Measurements from ENCODE around the gene AUTS2. TPM values are rescaled to one million over a fixed set of nuclear protein-coding genes. Genes with fewer than 3 reads are reported as not detected.

AUTS2 gene
- total RNA-seq, 1 experiment from 2014 or later = 256 TPM

DNA sequence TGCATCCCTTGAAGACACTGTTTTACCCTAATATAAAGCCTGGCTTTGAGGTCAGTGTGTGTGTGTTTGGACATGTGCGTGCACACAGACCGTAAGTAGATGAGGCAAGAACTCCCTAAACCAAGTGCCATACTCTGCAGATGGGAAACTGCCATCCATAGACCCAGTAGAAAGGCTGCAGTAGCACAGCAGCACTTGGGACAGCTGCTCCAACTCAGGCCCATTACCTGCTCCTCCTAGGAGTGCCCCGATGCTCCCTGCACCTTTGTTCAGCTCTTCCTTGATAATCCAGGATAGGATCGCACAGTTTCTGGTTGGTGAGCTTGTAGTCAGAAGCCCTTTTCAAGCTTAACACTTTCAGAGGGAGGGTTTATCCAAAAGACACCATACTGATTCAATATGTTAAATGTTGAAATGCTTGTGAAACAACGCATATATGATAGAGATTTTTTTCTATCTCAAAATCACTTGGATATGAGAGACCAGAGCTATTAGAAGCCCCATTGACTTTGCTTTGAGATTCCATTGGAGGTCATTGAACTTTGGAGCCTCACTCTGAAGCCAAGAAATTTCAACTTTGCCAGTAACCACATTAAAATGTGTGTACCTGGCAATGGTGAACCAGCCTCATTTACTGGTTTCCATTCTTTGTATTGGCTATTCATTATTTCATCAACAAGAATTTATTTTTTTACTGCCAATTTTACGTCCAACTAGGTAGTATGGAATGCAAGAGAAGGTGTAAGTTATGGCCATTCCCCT, 776.7 kb downstream of the AUTS2 start:
- Mint-ChIP-seq H3K4me3 (no peak overlapping the region), H3K4me1 (peaks cover 6 to 9% of the 10 kb centered on the region in 2 experiments), H3K27me3 (ENCODE audit: low read depth) (no peaks in the 10 kb centered on the region), H3K9me3 (no peaks in the 10 kb centered on the region), H3K27ac (no peak overlapping the region), H3K36me3 (ENCODE audit: insufficient read depth in 1 of 3, low read depth in 3 of 3) (no peaks in the 10 kb centered on the region)
- no peak overlapping the region for H3K23ac ChIP-seq (ENCODE audit: insufficient read length, low read depth, low read length)
- no peak overlapping the region for H4K8ac ChIP-seq (replicated peaks; ENCODE audit: insufficient read length, low read depth, low read length)
- no peaks in the 10 kb centered on the region for H4K20me1 ChIP-seq (ENCODE audit: control insufficient read depth, insufficient read depth, insufficient read length)
- H3K9me3 ChIP-seq (ENCODE audit: control insufficient read depth, low read depth, low read length) = no peaks in the 10 kb centered on the region
- DNase-seq = no peak
- no peaks in the 10 kb centered on the region for H3K23me2 ChIP-seq (ENCODE audit: insufficient read length, low read depth, low read length, poor library complexity, severe bottlenecking)
- H3K79me1 ChIP-seq (ENCODE audit: insufficient read depth, low read depth, low read length, poor library complexity, severe bottlenecking) = no peaks in the 10 kb centered on the region
- no CpG with 5 or more reads among the region's 6 CpGs for WGBS (ENCODE audit: extremely low coverage, insufficient read length, low lambda C conversion rate)
- H4K91ac ChIP-seq (ENCODE audit: insufficient read length, low read depth, low read length) = no peak overlapping the region
- no peak overlapping the region for H2BK12ac ChIP-seq (ENCODE audit: insufficient read length, low read depth, low read length)
- H2BK20ac ChIP-seq (ENCODE audit: low read depth, low read length, poor library complexity, severe bottlenecking) = no peak overlapping the region
- no peaks in the 10 kb centered on the region for H3K79me2 ChIP-seq (ENCODE audit: insufficient read depth, low read length)
- no peak overlapping the region for H2BK5ac ChIP-seq (ENCODE audit: insufficient read length, low read length)
- no peak overlapping the region for H3K56ac ChIP-seq (ENCODE audit: insufficient read length, low read depth, low read length)
- H3K18ac ChIP-seq (ENCODE audit: insufficient read length, low read depth, low read length) = peak overlapping the region; percentile 38
- H3K27me3 ChIP-seq (ENCODE audit: insufficient read depth, low read length) = no peaks in the 10 kb centered on the region
- H4K5ac ChIP-seq (ENCODE audit: insufficient read length, low read depth, low read length) = no peak overlapping the region
- H2AK5ac ChIP-seq (ENCODE audit: insufficient read length, low read length) = no peak overlapping the region
- H3K14ac ChIP-seq (ENCODE audit: insufficient read depth, low read length) = no peak overlapping the region
- no peaks in the 10 kb centered on the region for H3K4me1 ChIP-seq (ENCODE audit: insufficient read depth, low read length)
- no peak overlapping the region for H3K9ac ChIP-seq (ENCODE audit: extremely low read depth, insufficient read length, low read length)
- no peak overlapping the region for H2AFZ ChIP-seq (ENCODE audit: low read length)
- no peak overlapping the region for H3K4me2 ChIP-seq (ENCODE audit: insufficient read depth, insufficient read length, low read length)
- H3T11ph ChIP-seq (ENCODE audit: low read length) = no peak overlapping the region
- no peak overlapping the region for H3K27ac ChIP-seq (ENCODE audit: insufficient read length, low read depth, low read length)
- no peak overlapping the region for H3K4ac ChIP-seq (ENCODE audit: low read depth, low read length)
- H2BK120ac ChIP-seq (ENCODE audit: low read depth, low read length, poor library complexity, severe bottlenecking) = no peak overlapping the region
- no peak overlapping the region for H2BK15ac ChIP-seq (ENCODE audit: low read depth, low read length)
- TF ChIP-seq, protein P1, sequence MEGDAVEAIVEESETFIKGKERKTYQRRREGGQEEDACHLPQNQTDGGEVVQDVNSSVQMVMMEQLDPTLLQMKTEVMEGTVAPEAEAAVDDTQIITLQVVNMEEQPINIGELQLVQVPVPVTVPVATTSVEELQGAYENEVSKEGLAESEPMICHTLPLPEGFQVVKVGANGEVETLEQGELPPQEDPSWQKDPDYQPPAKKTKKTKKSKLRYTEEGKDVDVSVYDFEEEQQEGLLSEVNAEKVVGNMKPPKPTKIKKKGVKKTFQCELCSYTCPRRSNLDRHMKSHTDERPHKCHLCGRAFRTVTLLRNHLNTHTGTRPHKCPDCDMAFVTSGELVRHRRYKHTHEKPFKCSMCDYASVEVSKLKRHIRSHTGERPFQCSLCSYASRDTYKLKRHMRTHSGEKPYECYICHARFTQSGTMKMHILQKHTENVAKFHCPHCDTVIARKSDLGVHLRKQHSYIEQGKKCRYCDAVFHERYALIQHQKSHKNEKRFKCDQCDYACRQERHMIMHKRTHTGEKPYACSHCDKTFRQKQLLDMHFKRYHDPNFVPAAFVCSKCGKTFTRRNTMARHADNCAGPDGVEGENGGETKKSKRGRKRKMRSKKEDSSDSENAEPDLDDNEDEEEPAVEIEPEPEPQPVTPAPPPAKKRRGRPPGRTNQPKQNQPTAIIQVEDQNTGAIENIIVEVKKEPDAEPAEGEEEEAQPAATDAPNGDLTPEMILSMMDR (conservative IDR thresholded peaks at IDR 0.05) = no peak

Data from H9 (cell line).